GM13977 (cell line): ENCODE measurements around the gene MSLN.
"Not testable (repeated sequence)": the region's sequence is repeated elsewhere in the genome, so short reads cannot be mapped to it uniquely, and the experiment has no call there.

Source experiments
- DNase-seq: peaks from one replicate; pipeline ENCODE4 v3.0.0; 2012; ENCODE audit warnings: low spot score
- in situ Hi-C: fragments of 300-500 bp; cut with MboI; formaldehyde crosslinking; loops from one replicate; pipeline ENCODE4 v1.12.0; 2022; ENCODE audit warnings: low sequenced_read_pairs, low pct_unique_long_range_greater_than_20kb, mixed read lengths, inconsistent platforms; ENCODE audit not compliant: unreplicated experiment
- TF ChIP-seq, protein P1 (sequence below): IDR thresholded peaks from 2 replicates; pipeline ENCODE4 v1.5.1; 2012; ENCODE audit warnings: mild to moderate bottlenecking, control low read depth; ENCODE audit not compliant: insufficient read depth; ENCODE audit errors: extremely low read depth, missing control alignments

MSLN gene

DNA sequence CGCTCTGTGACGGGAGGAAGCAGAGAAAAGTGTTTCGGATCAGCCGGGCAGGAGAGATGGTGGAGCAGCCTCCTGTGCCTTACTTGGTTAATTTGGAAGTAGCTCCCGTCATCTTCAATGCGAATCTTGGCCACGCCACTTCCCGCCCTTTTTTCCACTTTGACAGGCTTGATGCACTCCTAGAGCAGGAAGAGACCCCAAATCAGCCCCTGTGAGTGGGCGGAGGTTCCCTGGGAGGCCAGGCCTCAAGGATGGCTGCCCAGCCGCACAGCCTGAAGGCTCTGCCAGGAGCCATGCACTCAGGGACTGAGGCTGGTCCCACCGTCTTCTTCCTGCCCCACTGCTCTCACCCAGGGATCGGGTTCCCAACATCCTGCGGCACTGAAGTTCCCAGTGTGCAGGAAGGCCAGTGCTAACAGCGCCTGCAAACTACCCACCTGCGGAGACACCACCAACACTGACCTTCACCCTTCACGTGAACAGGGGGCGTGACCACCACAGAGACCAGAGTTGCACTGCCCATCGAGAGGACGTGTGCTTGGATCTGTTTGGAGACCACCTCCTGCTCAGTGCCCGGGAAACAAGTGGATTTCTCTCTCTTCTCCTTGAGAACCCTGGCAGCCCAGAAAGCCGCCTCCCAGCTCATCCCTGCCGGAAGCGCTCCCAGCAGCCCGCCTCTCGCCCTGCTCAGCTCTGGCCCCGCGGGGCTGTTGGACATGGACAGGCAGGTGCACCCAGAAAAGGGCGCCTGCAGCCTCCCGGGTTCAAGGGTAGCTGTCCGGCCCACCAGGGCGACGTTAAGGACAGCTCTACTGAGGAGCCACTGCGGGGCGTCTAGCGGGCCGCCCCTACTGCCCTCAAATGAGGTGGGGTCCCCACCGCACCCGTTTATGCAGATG lies 20.7 kb upstream of the MSLN start:
- DNase-seq: no peak
- TF ChIP-seq, protein P1, sequence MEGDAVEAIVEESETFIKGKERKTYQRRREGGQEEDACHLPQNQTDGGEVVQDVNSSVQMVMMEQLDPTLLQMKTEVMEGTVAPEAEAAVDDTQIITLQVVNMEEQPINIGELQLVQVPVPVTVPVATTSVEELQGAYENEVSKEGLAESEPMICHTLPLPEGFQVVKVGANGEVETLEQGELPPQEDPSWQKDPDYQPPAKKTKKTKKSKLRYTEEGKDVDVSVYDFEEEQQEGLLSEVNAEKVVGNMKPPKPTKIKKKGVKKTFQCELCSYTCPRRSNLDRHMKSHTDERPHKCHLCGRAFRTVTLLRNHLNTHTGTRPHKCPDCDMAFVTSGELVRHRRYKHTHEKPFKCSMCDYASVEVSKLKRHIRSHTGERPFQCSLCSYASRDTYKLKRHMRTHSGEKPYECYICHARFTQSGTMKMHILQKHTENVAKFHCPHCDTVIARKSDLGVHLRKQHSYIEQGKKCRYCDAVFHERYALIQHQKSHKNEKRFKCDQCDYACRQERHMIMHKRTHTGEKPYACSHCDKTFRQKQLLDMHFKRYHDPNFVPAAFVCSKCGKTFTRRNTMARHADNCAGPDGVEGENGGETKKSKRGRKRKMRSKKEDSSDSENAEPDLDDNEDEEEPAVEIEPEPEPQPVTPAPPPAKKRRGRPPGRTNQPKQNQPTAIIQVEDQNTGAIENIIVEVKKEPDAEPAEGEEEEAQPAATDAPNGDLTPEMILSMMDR: no peak
- in situ Hi-C loops: no loop called here

DNA sequence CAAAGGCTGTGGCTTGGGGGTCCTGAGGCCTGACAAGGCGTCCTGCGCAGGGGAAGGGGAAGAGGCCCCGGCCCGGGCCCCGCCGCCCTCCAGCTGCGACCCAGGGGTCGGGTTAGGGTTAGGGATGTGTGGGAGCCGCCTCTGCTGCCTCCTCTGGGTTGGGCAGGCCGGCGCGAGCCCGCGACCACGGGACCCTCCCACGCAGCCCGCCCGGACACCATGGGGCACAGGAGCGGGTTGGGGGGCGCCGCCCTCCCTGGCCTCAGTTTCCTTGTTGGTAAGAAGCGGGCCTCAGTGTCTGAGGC lies 20.1 kb upstream of the MSLN start:
- TF ChIP-seq, protein P1: no peak
- in situ Hi-C loops: no loop called here
- no peak for DNase-seq

DNA sequence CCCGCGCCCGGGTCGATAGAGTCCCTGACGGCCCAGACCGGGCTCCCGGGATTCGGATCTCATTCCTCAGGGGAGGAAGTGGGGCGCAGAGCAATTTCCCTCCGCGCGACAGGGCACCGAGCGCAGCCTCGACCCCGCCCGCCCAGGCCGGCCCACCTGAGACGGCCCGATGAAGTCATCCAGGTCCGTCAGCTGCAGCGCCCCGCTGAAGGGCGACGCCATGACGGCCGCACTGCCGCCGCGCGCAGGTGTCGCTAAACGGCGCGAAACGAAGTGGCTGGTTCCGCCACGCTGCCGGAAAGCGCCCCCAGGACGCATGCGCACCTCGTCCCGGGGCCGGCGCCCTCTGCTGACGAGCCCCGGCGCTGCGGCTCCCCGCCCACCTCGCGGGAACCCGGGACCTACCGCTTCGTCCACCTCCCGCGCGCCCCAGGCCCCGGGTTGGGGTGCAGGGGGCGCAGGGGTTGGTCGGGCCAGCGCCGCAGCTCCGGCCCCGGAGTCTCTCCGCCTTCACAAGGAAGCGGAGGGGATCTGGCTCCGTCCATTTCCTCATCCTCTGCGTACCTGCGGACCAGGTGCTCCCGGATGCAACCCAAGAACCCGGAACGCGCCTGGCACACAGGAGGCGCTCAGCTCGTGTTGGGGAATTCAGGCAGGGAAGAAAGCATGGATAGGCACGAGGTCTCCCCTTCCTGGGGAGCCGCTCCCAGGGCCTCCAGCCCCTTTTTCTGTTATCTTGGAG lies 19.6 kb upstream of the MSLN start, which contains the start of gene CIAO3:
Gene CIAO3, minus strand, starts transcription at position 234 of the 742 bp plus-strand sequence. Its CDS starts 12 bp downstream, at position 222.
- in situ Hi-C loops: no loop called here
- TF ChIP-seq, protein P1: peak; percentile 98

DNA sequence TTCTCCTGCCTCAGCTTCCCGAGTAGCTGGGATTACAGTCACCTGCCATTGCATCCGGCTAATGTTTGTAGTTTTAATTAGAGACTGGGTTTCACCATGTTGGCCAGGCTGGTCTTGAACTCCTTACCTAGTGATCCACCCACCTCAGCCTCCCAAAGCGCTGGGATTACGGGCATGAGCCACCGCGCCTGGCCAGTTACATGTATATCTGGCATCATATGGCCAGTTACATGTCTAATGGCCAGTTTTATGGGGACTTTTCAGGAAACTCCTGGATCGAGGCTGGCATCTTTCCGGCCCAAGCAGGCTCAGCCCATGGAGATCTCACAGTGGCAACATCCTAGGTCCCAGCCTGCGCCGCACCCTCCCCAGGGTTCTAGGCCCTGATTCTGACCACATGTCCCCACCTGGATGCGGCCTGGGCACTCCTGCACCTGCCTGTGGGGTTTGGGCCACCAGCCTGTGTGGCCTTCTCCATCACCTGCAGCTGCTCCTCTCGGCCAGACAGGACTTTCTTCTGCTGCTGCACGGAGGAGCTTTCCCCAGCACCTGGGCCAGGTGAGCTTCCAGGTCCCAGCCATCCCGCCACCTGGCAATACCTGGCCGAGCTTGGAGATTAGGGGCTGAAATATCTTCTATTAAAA lies 18.4 kb upstream of the MSLN start:
- DNase-seq: no peak
- TF ChIP-seq, protein P1: no peak
- in situ Hi-C loops: no loop called here

More for the DNA sequence above, 19.6 kb upstream of the MSLN start, which contains the start of gene CIAO3:
- DNase-seq: peak; percentile 98

DNA sequence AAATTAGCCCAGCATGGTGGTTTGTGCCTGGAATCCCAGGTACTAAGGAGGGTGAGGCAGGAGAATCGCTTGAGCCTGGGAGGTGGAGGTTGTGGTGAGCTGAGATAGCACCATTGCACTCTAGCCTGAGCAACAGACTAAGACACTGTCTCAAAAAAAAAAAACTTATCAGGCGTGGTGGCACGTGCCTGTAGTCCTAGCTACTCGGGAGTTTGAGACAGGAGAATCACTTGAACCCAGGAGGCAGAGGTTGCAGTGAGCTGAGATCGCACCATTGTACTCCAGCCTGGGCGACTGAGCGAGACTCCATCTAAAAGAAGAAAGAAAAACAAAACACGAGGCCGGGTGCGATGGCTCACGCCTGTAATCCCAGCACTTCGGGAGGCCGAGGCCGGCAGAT lies 17.6 kb upstream of the MSLN start:
- in situ Hi-C loops, DNase-seq: not testable (repeated sequence)

DNA sequence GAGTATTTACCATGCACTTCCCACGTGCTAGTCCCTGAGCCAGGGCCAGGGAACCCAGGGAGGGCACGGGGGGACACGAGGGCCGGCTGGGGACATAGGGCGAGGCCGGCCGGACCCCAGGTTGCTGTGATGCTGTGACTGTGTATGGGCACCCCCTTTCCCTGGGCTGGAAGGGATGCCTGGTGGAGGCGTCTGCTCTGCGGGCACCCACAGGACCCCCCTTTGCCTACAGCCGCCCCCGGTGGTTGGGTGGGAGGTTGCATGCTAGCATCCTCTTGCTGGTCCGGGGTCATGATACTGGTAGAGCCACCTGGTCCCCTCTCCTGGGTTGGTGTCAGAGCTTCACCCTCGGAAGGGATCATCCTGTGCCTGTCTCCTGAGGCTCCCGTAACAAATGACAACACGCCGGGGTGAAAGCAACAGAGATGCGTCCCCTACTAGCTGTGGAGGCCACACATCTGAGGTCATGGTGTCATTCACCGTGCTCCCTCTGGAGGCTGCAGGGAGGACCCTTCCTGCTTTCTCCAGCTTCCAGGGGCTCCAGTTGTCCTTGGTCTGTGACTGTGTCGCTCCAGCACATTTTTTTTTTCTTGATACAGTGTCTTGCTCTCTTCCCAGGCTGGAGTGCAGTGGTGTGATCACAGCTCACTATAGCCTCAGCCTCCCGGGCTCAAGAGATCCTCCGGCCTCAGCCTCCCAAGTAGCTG lies 16.6 kb upstream of the MSLN start:
- in situ Hi-C loops: no loop called here
- TF ChIP-seq, protein P1: no peak
- DNase-seq: no peak
